CD4-positive, alpha-beta T cell treated with Interleukin-12 subunit alpha and Interleukin-12 subunit beta, for 1 hour (primary cell): Measurements from ENCODE around the gene MESP1.

Experiments used
- DNase-seq: peaks from one replicate; pipeline ENCODE4 v3.0.0-alpha.2; 2020

Gene MESP1

DNA sequence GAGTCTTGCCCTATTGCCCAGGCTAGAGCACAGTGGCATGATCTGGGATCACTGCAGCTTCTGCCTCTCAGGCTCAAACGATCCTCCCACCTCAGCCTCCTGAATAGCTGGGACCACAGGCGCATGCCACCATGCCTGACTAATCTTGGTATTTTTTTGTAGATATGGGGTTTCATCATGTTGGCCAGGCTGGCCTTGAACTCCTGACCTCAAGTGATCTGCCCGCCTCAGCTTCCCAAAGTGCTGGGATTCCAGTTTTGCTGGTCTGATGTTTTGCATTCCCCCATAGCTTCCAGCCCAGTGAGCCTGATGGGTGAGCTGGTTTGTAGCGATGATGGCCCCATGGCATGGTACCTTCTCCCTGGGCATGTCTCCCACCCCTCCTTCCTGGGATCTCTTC, 4.7 kb upstream of the MESP1 start:
- no peak for DNase-seq

DNA sequence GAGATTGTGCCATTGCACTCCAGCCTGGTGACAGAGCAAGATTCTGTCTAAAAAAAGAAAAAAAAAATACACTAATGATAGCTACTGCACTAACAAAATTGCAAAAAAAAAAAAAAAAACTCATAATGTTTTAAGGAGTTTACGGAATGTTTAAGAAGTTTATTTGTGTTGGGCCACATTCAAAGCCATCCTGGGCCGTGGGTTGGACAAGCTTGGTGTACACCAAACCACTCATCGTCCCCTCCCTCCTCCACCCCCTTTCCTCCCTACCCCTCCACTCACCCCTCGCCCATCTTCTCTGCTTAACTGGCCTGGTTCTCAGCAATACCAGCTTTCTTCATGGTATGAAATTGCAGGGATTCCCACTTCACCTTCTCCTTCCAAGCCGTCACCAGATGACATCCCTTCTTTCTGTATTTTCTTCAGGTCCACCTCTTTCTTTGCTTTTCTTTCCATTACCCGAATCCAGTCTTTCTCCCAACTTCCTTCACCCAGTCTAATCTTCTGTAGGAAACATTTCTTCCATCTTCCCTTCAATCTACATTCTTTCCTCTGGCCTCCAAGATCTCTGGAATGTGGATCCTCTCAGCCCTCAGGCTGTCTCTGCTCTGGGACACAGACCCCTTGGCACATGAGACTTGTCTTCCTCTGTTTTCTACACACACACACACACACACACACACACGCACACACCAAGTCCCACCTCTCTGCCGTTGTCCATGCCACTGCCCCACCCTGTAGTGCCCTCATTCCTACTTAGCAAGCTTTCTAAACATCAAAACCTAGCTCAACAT, 3.5 kb upstream of the MESP1 start:
- no peak for DNase-seq

DNA sequence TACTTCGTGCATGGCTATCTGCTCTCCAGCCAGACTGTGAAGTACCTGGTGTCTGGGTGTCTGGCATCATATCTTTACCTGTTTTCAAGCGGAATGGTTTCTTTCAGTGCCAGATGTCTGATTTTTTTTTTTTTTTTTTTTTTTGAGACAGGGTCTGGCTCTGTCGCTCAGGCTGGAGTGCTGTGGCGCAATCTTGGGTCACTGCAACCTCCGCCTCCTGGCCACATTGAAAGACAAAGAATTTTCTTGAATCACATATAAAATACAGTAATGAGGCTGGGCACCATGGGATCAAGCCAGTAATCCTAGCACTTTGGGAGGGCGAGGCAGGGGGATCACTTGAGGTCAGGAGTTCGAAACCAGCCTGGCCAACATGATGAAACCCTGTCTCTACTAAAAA, 2.8 kb upstream of the MESP1 start:
- DNase-seq, result no peak

DNA sequence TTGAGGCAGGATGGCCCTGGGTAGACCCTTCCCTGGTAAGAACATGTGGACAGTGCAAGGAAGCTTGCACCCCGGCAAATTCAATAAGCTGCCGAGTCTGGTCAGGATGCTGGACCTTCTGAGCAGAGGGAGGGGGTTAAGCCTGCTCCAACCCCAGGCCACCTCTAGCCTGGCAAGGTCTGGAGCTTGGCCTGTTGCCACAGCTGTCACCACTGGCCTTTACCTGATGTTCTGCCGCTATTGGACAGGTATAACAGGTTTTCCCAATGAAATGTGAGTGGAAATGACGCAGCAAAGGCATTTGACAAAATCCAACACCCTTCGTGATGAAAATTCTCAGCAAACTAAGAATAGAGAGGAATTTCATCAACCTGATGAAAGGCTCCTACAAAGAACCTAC, 699 bp upstream of the MESP1 start:
- no peak for DNase-seq

GRCh38 chr15:89749951-89750559, 994 bp downstream of the MESP1 start:
- DNase-seq, result no peak

DNA sequence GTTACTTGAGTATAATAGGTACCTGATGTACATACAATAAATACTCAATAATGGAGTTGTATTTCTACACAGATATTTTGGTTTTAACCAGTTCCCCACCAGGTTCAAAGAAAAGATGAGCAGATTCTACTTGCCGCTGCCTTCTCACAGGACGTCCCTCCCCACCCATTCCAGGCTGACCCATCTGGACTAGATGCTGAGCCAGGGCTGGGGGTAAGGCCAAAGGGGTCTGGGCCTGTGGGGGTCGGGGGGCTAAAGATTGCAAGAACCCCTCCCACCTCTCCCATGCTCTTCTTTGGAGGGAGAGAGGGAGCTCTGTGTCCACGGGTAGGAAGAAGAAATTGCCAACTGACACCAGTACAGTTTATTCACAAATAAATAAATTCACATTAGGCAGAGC, 1.5 kb downstream of the MESP1 start:
- DNase-seq, result no peak

DNA sequence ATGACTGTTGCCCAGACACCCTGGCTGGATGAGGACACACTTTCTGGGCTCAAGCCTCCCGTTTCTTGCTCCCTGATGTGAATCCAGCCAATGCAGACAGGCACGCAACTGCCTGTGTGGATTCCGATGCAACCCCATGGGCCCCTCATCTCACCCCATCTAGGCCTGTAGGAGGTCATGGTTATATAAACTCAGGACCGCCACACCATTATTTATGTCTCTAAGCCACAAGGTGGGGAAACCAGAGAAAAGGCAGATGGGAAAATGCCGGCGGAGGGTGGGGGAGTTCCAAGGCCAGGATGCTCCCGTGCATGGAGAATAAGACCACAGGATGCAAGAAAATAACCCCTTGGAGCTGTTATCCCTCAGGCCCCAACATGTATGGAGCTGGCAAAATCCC, 2.0 kb downstream of the MESP1 start:
- no peak for DNase-seq

- DNase-seq, result no peak
Observed at GRCh38 chr15:89747708-89748682, 3.1 kb downstream of the MESP1 start.

- no peak for DNase-seq
Observed at GRCh38 chr15:89746386-89746780, 4.7 kb downstream of the MESP1 start.

GRCh38 chr15:89745768-89746167, 5.3 kb downstream of the MESP1 start:
- DNase-seq, result no peak

GRCh38 chr15:89745131-89745530, 5.9 kb downstream of the MESP1 start:
- no peak for DNase-seq

DNA sequence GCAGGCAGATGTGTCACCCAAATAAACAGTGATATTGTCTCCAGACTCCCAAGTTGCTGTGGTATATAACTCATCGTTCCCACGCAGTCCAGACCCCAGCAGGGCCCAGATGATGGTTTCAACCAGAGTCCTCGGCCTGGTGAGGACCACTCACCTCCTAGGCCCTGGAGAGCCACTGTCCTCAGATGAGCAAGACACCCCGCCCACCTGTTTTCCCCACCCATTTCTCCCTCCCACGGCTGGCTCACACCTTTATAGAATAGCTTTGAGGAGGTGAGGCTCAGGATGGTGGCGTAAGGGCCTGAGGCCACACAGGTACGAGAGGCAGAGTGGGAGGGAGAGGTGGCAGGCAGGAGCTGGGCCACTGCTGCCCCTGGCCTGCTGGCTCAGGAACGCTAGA, 7.5 kb downstream of the MESP1 start:
- no peak for DNase-seq

- DNase-seq, result no peak
Observed at GRCh38 chr15:89743011-89743410, 8.0 kb downstream of the MESP1 start.

GRCh38 chr15:89740137-89740536, 10.9 kb downstream of the MESP1 start:
- DNase-seq, result peak; percentile 76

GRCh38 chr15:89735773-89736172, 15.3 kb downstream of the MESP1 start:
- no peak for DNase-seq

DNA sequence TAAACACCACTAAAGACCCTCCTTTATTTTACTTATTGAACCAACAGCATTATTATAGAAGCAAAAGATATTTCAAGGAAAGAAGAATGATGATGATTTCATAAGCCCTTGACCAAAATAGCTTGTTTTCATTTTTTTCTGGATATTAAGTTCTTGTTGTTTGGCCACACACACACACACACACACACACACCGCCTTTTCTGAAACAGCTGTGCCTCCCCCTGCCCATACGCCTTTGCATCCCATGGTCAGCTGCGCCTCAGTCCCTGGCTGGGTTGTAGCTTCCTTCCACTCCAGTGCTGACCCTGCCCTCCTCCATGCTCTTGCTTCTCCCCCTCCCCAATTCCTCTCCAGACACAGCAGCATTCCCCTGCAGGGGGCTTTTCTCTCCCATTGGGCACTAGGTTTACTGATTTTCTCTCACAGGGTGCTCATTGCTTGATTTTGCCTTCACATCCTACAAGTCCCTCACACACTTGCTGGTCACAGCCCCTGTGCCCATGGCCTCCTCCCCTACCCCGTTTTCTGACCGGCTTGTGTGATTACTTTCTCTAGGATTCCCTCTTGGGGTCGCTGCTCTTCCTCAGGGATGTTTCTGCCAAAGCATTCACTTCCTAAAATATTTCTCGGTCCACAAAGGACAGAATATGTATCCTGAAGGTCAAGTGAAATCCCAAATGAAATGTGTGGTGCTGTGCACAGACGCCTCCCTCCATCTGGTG, 18.4 kb downstream of the MESP1 start:
- no peak for DNase-seq

- no peak for DNase-seq
Observed at GRCh38 chr15:89731275-89731674, 19.8 kb downstream of the MESP1 start.

DNA sequence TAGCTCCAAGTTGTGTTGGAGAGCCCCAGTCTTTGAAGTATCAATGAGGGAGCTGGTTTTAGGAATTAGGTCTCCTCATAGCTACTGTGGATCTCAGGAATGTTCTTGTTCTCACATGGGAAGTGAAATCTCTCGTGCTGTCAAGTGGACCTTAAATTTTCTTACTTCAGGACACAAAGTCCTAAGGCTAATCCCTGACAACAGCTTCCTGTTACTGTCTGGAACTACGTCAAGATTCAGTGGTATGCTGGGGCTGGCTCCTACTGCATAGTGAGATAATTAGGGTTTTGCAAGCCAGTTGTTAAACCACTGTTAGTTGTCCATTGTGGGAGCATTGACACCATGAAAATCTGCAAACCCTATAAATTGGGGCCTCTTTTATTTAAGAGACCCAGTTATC, 22.8 kb downstream of the MESP1 start:
- DNase-seq, result no peak

DNA sequence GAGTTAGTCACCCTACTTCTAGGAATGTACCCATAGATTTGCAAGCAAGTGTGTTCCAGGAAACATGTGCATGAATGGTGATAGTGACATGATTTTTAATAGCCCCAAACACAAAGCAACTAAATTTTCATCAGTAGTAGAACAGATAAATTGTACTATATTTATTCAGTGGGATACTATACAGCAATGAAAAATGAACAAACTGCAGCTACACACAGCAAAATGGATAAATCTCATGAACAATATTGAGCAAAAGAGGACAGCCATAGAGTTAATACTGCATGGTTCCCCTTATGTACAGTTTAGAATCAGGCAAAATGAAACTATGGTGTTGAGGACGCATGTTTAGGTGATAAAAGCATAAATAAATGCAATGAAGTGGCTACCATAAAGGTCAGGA, 26.0 kb downstream of the MESP1 start:
- no peak for DNase-seq

DNA sequence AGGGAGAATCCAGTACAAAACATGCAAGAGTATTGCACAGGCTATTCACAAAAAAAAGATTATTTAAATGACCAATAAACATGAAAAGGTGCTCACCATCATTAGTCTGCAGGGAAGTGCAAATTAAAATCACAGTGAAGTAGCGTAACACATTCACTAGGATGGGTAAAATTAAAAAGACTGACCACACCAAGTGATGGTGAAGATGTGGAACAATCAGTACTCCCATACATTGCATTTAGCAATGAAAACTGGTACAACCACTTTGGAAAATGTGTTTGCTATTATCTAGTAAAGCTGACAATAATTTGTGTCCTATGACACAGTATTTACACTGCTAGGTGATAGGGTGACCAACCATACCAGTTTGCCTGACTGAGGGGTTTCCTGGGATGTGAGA, 26.4 kb downstream of the MESP1 start:
- DNase-seq, result no peak

DNA sequence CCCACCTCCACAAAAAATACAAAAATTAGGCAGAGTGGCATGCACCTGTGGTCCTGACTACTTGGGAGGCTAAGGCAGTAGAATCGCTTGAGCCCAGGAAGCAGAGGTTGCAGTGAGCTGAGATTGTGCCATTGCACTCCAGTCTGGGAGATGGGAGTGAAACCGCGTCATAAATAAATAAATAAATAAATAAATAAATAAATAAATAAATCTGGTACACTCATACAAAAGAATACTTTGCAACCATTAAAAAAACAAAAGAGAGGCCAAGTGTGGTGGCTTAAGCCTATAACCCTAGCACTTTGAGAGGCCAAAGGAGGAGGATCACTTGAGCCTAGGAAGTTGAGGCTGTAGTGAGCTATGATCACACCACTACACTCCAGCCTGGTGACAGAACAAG, 28.0 kb downstream of the MESP1 start:
- no peak for DNase-seq

- no peak for DNase-seq
Observed at GRCh38 chr15:89714775-89715174, 36.3 kb downstream of the MESP1 start.

GRCh38 chr15:89707577-89707976, 43.5 kb downstream of the MESP1 start:
- DNase-seq, result no peak
